ENCODE results near the gene UFD1. TPM values are rescaled to one million over a fixed set of nuclear protein-coding genes. Genes with fewer than 3 reads are reported as not detected.

Gene UFD1
- total RNA-seq, 1 experiment from 2014 or later, result 115 TPM

DNA sequence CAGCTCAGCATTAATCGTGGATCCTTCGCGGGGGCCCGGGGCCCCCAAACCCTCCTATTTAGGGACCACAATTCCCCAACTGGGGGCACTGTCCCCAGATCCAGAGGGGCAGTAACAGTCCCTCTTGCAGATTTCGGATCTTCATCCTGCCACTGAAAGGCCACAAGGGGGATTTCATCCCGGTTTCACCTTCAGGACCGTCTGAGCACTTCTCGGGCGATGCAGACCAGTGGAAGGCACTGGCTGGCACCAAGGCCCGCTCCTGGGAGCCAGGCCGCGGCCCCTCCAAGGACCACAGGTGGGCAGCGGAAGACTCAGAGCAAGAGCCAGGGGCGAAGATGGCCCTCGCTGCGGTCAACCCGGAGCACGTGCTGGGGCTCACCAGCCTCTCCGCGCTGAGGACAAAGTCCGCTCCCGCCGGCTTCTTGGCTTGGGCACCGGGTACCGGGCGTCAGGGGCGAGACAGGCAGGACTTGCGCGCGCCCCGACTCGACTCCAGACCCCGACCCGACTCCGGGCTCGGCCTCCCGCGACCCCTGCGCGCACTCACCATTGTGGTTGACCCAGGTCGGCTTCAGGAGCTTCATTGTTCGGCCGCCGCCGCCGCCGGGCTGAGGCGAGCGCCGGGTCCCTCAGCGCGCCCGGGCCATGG is 48.0 kb downstream of the UFD1 start:
- DNase-seq (ENCODE audit: low read depth), result no peak

- peak; percentile 18 for DNase-seq (ENCODE audit: low read depth)
Measured at GRCh38 chr22:19429950-19430889, 48.8 kb downstream of the UFD1 start.

- no peak for DNase-seq (ENCODE audit: low read depth)
Measured at GRCh38 chr22:19424186-19424500, 54.9 kb downstream of the UFD1 start.

GRCh38 chr22:19422440-19423301 is 56.3 kb downstream of the UFD1 start:
- DNase-seq (ENCODE audit: low read depth), result no peak

- no peak for DNase-seq (ENCODE audit: low read depth)
Measured at GRCh38 chr22:19420321-19420720, 58.7 kb downstream of the UFD1 start.

GRCh38 chr22:19419464-19420178 is 59.4 kb downstream of the UFD1 start:
- no peak for DNase-seq (ENCODE audit: low read depth)

DNA sequence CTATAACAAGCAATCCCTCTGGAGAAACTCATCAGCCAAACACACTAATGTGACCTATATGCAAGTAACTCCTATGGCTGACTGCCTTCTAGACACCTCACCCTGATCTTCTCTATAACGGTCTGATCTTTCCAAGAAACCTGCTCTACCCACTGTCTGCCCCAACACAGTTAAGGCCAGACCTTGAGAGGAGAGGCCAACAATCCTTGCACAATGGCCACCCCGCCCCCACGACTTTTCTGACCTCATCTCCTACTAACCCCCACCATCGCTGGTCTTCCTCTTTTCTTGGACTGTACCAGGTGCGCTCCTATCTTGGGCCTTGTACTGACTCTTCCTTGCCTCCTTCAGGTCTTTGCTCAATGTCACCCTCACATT is 59.9 kb downstream of the UFD1 start:
- DNase-seq (ENCODE audit: low read depth), result no peak

- no peak for DNase-seq (ENCODE audit: low read depth)
Measured at GRCh38 chr22:19412923-19413322, 66.1 kb downstream of the UFD1 start.

DNA sequence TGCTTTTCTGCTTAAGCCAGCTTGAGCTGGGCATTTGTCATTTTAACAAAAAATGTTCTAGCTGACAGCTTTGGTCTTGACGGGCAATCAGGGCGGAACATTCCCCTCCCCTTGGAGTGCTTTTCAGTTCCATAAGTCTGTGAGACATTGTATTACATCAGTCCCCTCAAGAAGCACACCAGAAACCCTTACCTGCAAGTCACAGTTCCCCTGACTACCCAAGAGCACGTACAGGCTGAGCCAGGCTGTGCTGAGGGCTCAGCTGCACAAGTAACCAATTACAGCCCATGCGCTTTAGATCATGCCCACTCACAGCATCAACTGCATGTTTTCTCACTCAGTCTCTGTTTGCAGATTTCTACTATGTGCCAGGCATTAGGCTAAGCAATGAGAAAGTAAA is 66.5 kb downstream of the UFD1 start:
- DNase-seq (ENCODE audit: low read depth), result no peak

- no peak for DNase-seq (ENCODE audit: low read depth)
Measured at GRCh38 chr22:19411690-19412045, 67.3 kb downstream of the UFD1 start.

DNA sequence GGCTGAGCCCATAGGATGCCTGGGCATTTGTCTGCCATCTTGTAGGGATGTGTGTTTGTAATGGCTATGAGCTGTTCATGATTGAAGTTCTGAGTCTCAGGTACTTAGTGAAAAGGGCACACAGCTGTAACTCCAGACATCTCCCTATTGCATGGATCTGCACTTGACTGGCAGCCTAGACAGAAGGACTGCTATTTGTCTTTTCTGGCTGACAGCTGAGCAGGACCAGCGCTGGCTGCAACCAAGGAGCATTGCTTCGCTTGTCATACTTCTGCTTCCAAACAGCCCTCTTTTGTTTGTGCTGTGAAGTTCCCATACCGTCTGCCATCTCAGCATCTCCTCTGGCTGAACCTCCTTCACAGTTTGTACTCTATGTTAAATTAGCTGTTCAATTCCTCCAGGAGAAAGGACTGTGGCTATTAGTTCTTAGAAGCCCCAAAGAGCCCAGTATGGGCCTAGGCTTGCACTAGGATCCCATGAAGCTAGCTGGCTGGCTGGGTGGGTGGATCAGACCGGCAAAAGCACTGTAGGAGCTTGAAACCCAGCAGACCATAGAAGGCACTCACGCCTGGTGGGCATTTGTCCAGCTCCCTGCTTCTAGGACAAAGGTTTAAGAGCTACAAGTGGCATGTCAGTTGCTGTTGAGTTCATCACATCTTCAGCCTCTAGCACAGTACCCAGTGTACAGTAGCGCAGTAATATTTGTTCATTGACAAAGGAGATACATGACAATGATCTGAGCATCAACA is 67.9 kb downstream of the UFD1 start:
- DNase-seq (ENCODE audit: low read depth), result no peak

- DNase-seq (ENCODE audit: low read depth), result no peak
Measured at GRCh38 chr22:19407649-19408606, 71.1 kb downstream of the UFD1 start.

GRCh38 chr22:19406846-19407245 is 72.1 kb downstream of the UFD1 start:
- DNase-seq (ENCODE audit: low read depth), result no peak

DNA sequence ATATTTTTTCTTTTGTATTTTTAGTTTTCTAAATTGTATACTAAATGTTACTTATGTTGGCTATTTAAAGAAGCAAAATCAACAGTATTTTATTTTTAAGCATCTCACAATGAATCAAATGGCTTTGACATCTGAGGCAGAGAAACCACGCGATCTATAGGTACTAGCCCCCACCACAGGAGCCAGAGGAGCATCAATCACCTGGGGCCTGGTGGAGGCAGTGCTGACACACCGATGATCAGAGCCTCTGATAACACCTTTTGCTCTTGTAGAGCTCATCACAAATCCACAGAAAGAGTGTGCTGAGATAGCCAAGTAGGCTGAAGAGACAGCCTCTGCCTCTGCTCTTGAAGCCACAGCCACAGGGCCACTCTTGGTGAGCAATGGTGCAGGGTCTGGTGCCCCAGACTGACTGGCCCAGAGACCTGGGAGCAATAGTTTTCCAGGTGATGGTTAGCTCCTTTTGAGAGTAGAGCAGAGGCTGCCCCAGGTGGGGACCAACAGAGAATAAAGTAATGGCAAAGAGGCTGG is 72.6 kb downstream of the UFD1 start:
- no peak for DNase-seq (ENCODE audit: low read depth)

DNA sequence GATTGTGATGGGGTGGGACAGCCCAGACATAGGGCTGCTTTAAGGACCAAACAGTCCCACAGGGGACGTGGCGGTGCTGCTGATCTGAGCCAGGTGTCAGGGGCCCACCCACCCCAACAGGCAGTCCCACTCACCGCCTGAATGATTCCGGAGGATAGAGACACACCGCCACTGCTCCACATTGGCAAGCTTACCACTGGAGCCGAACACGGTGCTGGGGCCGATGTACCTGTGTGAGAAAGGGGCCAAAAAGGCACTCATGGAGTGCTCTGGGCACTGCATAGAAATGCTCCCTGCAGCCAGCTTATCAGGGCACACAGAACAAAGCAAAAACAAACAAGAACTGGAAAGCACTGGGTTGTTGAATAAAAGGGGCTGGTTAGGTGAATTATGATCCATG is 73.3 kb downstream of the UFD1 start:
- no peak for DNase-seq (ENCODE audit: low read depth)

GRCh38 chr22:19405133-19405532 is 73.9 kb downstream of the UFD1 start:
- no peak for DNase-seq (ENCODE audit: low read depth)

GRCh38 chr22:19404676-19405075 is 74.3 kb downstream of the UFD1 start:
- DNase-seq (ENCODE audit: low read depth), result no peak

DNA sequence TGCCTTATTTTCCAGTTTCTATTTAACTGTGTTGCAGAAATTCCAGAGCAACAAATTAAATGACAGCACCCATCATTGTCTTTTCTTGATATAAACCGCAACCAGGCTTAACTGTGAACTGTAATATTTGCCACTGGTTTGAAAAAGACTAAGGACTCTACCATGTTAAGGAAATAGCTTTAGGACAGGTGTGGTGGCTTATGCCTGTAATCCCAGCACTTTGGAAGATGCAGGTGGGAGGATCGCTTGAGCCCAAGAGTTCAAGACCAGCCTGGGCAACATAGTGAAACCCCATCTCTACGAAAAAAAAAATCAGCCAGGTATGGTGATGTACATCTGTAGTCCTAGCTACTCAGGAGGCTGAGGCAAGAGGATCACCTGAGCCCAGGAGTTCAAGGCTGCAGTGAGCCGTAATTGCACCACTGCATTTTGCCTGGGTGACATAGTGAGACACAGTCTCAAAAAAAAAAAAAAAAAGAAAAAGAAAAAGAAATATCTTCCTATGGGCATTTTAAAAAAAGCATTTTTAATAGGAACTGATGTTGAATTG is 76.3 kb downstream of the UFD1 start:
- no peak for DNase-seq (ENCODE audit: low read depth)

DNA sequence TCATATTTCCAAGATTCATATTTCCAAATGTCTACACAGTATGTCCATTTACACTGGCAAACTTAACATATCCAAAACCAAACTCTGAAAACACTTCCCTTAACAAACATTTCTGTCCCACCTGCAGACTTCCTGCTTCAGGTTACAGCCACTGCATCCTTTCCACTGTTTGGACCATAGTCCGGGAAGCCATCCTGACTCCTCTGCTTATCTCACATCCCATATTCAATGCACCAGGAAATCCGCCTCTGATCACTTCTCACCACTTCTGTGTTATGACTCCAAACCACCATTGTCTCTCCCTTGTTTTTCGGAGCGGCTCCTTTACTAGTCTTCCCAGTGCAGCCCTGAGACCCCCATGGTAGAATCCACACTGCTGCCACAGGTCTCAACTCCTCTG is 77.5 kb downstream of the UFD1 start:
- DNase-seq (ENCODE audit: low read depth), result no peak

All from HT1080 (cell line).